ENCODE results near the gene COBL. TPM values are rescaled to one million over a fixed set of nuclear protein-coding genes. Genes with fewer than 3 reads are reported as not detected.

The COBL gene
- total and polyA plus RNA-seq, 2 of the 4 experiments (the other 2 are of a cell fraction): under 0.01 TPM; not detected in 1

DNA sequence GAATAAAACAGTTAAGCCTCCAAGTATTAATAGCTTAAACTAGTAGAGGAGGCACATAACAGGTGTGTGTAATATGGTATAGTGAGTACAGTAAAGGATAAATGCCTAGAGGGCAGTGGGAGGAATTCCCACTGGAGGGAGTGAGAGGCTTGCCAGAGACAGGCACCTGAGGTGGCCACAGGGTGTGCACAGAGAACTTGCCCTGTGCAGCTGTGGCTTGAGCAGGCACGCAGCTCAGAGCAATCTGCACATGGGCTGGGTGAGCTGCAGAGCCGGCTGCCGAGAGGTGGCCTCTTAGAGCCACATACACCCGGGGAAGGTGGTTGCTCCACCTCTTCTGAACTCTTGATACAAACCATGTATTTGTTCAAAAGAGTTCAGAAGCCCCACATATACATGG, 237.1 kb downstream of the COBL start:
- BruUV-seq (replicated peaks): no TSS peak
- Histone ChIP-seq H2AFZ (replicated peaks; ENCODE audit: low read length, poor library complexity) (no peak overlapping the region), H3K14ac (replicated peaks; ENCODE audit: low read depth, low read length) (no peak overlapping the region), H3K4ac (ENCODE audit: low read depth, low read length) (no peak overlapping the region), H3K4me3 (ENCODE audit: insufficient read depth, low read depth, low read length) (no peak overlapping the region), H4K5ac (ENCODE audit: low read depth, low read length) (no peak overlapping the region), H3K4me1 (ENCODE audit: control insufficient read depth, insufficient read depth, low read length) (no peaks in the 10 kb centered on the region), H2AK5ac (ENCODE audit: low read depth, low read length) (no peak overlapping the region), H2BK120ac (ENCODE audit: low read depth, low read length) (no peak overlapping the region), H3K27ac (ENCODE audit: insufficient read depth, low read length) (no peak overlapping the region), H3K36me3 (ENCODE audit: control insufficient read depth, insufficient read depth, low read length) (no peaks in the 10 kb centered on the region), H2BK5ac (ENCODE audit: low read depth, low read length, poor library complexity, severe bottlenecking) (no peak overlapping the region), H3K9ac (ENCODE audit: low read depth, low read length) (no peak overlapping the region), H3K9me1 (ENCODE audit: insufficient read depth, low read length) (no peaks in the 10 kb centered on the region), H3K4me2 (ENCODE audit: low read depth, low read length) (no peak overlapping the region), H2BK15ac (ENCODE audit: low read depth, low read length) (no peak overlapping the region), H3K27me3 (ENCODE audit: control insufficient read depth, insufficient read depth, low read length) (peaks cover 23% of the 10 kb centered on the region), H4K91ac (ENCODE audit: insufficient read depth, low read depth, low read length) (no peak overlapping the region), H4K8ac (ENCODE audit: low read depth in 2 of 2, low read length in 2 of 2) (no peak overlapping the region), H3K56ac (ENCODE audit: extremely low read depth, insufficient read depth, low read length) (no peak overlapping the region), H3K18ac (ENCODE audit: low read depth, low read length) (no peak overlapping the region), H2AK9ac (replicated peaks; ENCODE audit: low read depth, low read length, poor library complexity) (no peak overlapping the region), H3K23ac (ENCODE audit: low read depth, low read length) (no peak overlapping the region), H3K9me3 (ENCODE audit: control insufficient read depth, insufficient read depth, low read length) (no peaks in the 10 kb centered on the region), H4K20me1 (ENCODE audit: insufficient read depth, low read length) (no peaks in the 10 kb centered on the region), H2BK20ac (ENCODE audit: low read depth, low read length) (no peak overlapping the region), H3K79me1 (ENCODE audit: low read depth in 1 of 2, low read length in 2 of 2) (no peaks in the 10 kb centered on the region)
- ChIA-PET POLR2A (ENCODE audit: unreplicated experiment) (no interaction called here), CTCF (interaction anchor here (0.5 kb wide), 1 partner anchor 62 kb away, joined by 8 read pairs; no protein-coding TSS in a partner anchor)
- dilution Hi-C loops (cut with HindIII; ENCODE audit: low sequenced_read_pairs, unreplicated experiment): no loop called here
- ATAC-seq (ENCODE audit: low read depth): no peak
- in situ Hi-C loops (cut with MboI; ENCODE audit: low sequenced_read_pairs): loop anchor here (10.0 kb wide), 1 partner anchor 615 kb away; no protein-coding TSS in a partner anchor
- no peak for TF ChIP-seq POLR2A (IDR thresholded peaks at IDR 0.05; ENCODE audit: low read depth, low read length)
- TF ChIP-seq CTCF (conservative IDR thresholded peaks at IDR 0.05; ENCODE audit: low read depth, low read length): no peak
- no peak for TF ChIP-seq MAZ (IDR thresholded peaks at IDR 0.05; ENCODE audit: borderline replicate concordance, low read depth, low read length)
- TF ChIP-seq SMC3 (IDR thresholded peaks at IDR 0.05; ENCODE audit: low read depth, low read length): no peak
- TF ChIP-seq ELK1 (IDR thresholded peaks at IDR 0.05; ENCODE audit: borderline replicate concordance, low read depth, low read length): no peak
- no peak for TF ChIP-seq FOS (IDR thresholded peaks at IDR 0.05; ENCODE audit: low read depth, low read length)
- no peak for TF ChIP-seq MXI1 (IDR thresholded peaks at IDR 0.05; ENCODE audit: borderline replicate concordance, low read depth, low read length)
- no peak for TF ChIP-seq MAFK (IDR thresholded peaks at IDR 0.05; ENCODE audit: low read depth, low read length)
- no peak for TF ChIP-seq CHD1 (IDR thresholded peaks at IDR 0.05; ENCODE audit: low read depth, low read length)
- TF ChIP-seq RCOR1 (IDR thresholded peaks at IDR 0.05; ENCODE audit: insufficient replicate concordance, low read length): no peak
- intact Hi-C loops (cut with micrococcal nuclease): no loop called here
- WGBS, 2 experiments (ENCODE audit: extremely low coverage in 2 of 2, insufficient read length in 1 of 2): no CpG with 5 or more reads among the region's 4 CpGs
- DNase-seq: no peak

Measured in IMR-90 (cell line).